K562 (cell line): ENCODE measurements around the gene NFKBIB. TPM values are rescaled to one million over a fixed set of nuclear protein-coding genes. Genes with fewer than 3 reads are reported as not detected.

Experiments used
- ATAC-seq: fragments of 200-7000 bp; cut with Tn5 transposase; 3 replicates; pipeline ENCODE4 v1.9.1; 2020; ENCODE audit warnings: moderate library complexity
- BruUV-seq: library from RNA; stranded (reverse); fragments of 400-500 nt; replicated peaks from 2 replicates; lab custom pipeline; 2021; lab: Mats Ljungman, UMichigan
- CTCF ChIA-PET: fragments of 300-600 bp; formaldehyde crosslinking; extraction: SDS; loops from one replicate; lab custom pipeline; 2021; ENCODE audit warnings: low intra/inter-chr PET ratio; lab: Yijun Ruan, JAX
- POLR2A ChIA-PET: fragments of 300-600, 350-650 bp; sonication (Branson Sonifier 250); formaldehyde crosslinking; extraction: SDS; loops from one replicate; lab custom pipeline; 2021; ENCODE audit warnings: antibody characterized with exemption, inconsistent platforms; lab: Yijun Ruan, JAX
- DNase-seq, 4 experiments: peaks; one replicate each; pipeline versions ENCODE4 v3.0.0 to v3.0.0-alpha.2; 2011 to 2018; ENCODE audit warnings: low spot score in 3 of 4, mixed read lengths in 3 of 4; ENCODE audit errors: extremely low read depth in 1 of 4
- FAIRE-seq: peaks from 2 replicates; lab custom pipeline; 2011; peaks lifted over from hg19 to GRCh38; lab: Jason Lieb, UNC
- H2AFZ ChIP-seq: 2 replicates; pipeline ENCODE4 v1.6.0; 2011; ENCODE audit warnings: low read depth, low read length, control low read depth, inconsistent platforms
- H3K27ac ChIP-seq: fragments of 200-600 bp; 3 replicates; pipeline ENCODE4 v1.8.0; 2011; ENCODE audit warnings: low read depth, mild to moderate bottlenecking, control low read depth, inconsistent platforms, low read length, moderate library complexity, mixed read lengths; ENCODE audit errors: extremely low read depth
- H3K27me3 ChIP-seq, 2 experiments: fragments of 300-600 bp in 1 of 2; 2 replicates in 1 of 2; 3 replicates in 1 of 2; pipeline versions ENCODE4 v1.6.0 to v1.8.0; 2011; ENCODE audit warnings: inconsistent platforms in 2 of 2, low read length in 2 of 2, mild to moderate bottlenecking in 1 of 2, mixed read lengths in 1 of 2, moderate library complexity in 1 of 2; ENCODE audit not compliant: control insufficient read depth in 2 of 2, insufficient read depth in 2 of 2
- H3K36me3 ChIP-seq: fragments of 300-600 bp; 3 replicates; pipeline ENCODE4 v1.8.0; 2011; ENCODE audit warnings: mild to moderate bottlenecking, low read length, inconsistent platforms; ENCODE audit not compliant: control insufficient read depth, insufficient read depth
- H3K4me1 ChIP-seq, 2 experiments: fragments of 200-600 bp in 1 of 2; replicated peaks in 1 of 2; 2 replicates in 1 of 2; 3 replicates in 1 of 2; pipeline versions ENCODE4 v1.5.1 to v1.8.0; 2011; ENCODE audit warnings: inconsistent platforms in 2 of 2, low read length in 2 of 2, mild to moderate bottlenecking in 1 of 2, mixed read lengths in 1 of 2, moderate library complexity in 1 of 2; ENCODE audit not compliant: control insufficient read depth in 2 of 2, insufficient read depth in 2 of 2
- H3K4me2 ChIP-seq: 2 replicates; pipeline ENCODE4 v1.6.1; 2011; ENCODE audit warnings: low read length, control low read depth, inconsistent platforms, mixed read lengths; ENCODE audit not compliant: insufficient read depth
- H3K4me3 ChIP-seq: fragments of 200-600 bp; sonication (generic), shearing (Covaris generic); 2 replicates; pipeline ENCODE4 v1.5.1; 2016; ENCODE audit warnings: control low read depth, inconsistent platforms
- H3K79me2 ChIP-seq: fragments of 200-600 bp; 3 replicates; pipeline ENCODE4 v1.8.0; 2011; ENCODE audit warnings: low read length, inconsistent platforms; ENCODE audit not compliant: control insufficient read depth, insufficient read depth
- H3K9ac ChIP-seq, 2 experiments: 2 replicates each; pipeline versions ENCODE4 v1.6.0 to v1.6.1; 2011; ENCODE audit warnings: low read depth in 2 of 2, low read length in 2 of 2, control low read depth in 1 of 2, inconsistent platforms in 1 of 2, mild to moderate bottlenecking in 1 of 2, mixed read lengths in 1 of 2; ENCODE audit not compliant: insufficient read depth in 1 of 2
- H3K9me1 ChIP-seq: one replicate; pipeline ENCODE4 v1.6.0; 2011; ENCODE audit warnings: inconsistent platforms, mild to moderate bottlenecking, low read length, moderate library complexity; ENCODE audit not compliant: control insufficient read depth, insufficient read depth
- H3K9me3 ChIP-seq: replicated peaks from 2 replicates; pipeline ENCODE4 v1.5.1; 2011; ENCODE audit warnings: low read depth, low read length, inconsistent platforms; ENCODE audit not compliant: control insufficient read depth, insufficient read depth
- H4K20me1 ChIP-seq: replicated peaks from 2 replicates; pipeline ENCODE4 v1.6.1; 2011; ENCODE audit warnings: low read length, inconsistent platforms, mixed read lengths; ENCODE audit not compliant: control insufficient read depth, insufficient read depth
- CBFB ChIP-seq: sonication (generic); formaldehyde crosslinking; IDR thresholded peaks from 2 replicates; pipeline ENCODE4 v1.4.0; 2020; ENCODE audit warnings: mild to moderate bottlenecking, missing genetic modification reagents
- DLX4 ChIP-seq: fragments of 250-450 bp; sonication (Bioruptor Pico); IDR thresholded peaks from 2 replicates; pipeline ENCODE4 v1.6.1; 2021; ENCODE audit warnings: mild to moderate bottlenecking
- ELK3 ChIP-seq: fragments of 450-650 bp; formaldehyde crosslinking; IDR thresholded peaks from 2 replicates; pipeline ENCODE4 v1.4.0; 2020; ENCODE audit warnings: mild to moderate bottlenecking
- FOXA1 ChIP-seq: fragments of 450-650 bp; IDR thresholded peaks from 2 replicates; pipeline ENCODE4 v1.6.1; 2016; ENCODE audit warnings: mild to moderate bottlenecking, borderline replicate concordance
- LARP7 ChIP-seq: fragments of 450-650 bp; IDR thresholded peaks from 2 replicates; pipeline ENCODE4 v1.6.1; 2016
- MYBL2 ChIP-seq, 2 experiments: fragments of 450-650 bp in 1 of 2; sonication (generic) in 1 of 2; formaldehyde crosslinking in 1 of 2; IDR thresholded peaks; 2 replicates each; pipeline versions ENCODE4 v1.6.1 to v1.8.1; 2017 to 2022; ENCODE audit warnings: borderline replicate concordance in 1 of 2, inconsistent platforms in 1 of 2, low read depth in 1 of 2, mild to moderate bottlenecking in 1 of 2, missing genetic modification reagents in 1 of 2, moderate library complexity in 1 of 2
- MYNN ChIP-seq, 2 experiments: sonication (generic); formaldehyde crosslinking in 1 of 2; IDR thresholded peaks; 2 replicates each; pipeline versions ENCODE4 v1.5.0 to v1.6.1; 2016 to 2020; ENCODE audit warnings: antibody characterized with exemption in 1 of 2, missing genetic modification reagents in 1 of 2
- NONO ChIP-seq, 2 experiments: fragments of 200-400 bp in 1 of 2; fragments of 450-650 bp in 1 of 2; formaldehyde crosslinking in 1 of 2; IDR thresholded peaks; 2 replicates each; pipeline ENCODE4 v1.6.1; 2017; ENCODE audit warnings: low read depth in 2 of 2, mild to moderate bottlenecking in 2 of 2, moderate library complexity in 2 of 2, low read length in 1 of 2
- NR4A1 ChIP-seq, 2 experiments: fragments of 250-450 bp in 1 of 2; fragments of 450-650 bp in 1 of 2; sonication (Bioruptor Pico) in 1 of 2; IDR thresholded peaks; 2 replicates each; pipeline versions ENCODE4 v1.4.0 to v1.6.1; 2016 to 2020; ENCODE audit warnings: mild to moderate bottlenecking in 2 of 2, missing compliant biosample characterization in 1 of 2, missing genetic modification characterization in 1 of 2, moderate library complexity in 1 of 2
- SMARCA5 ChIP-seq: fragments of 450-650 bp; IDR thresholded peaks from 2 replicates; pipeline ENCODE4 v1.6.1; 2016
- SMARCE1 ChIP-seq: fragments of 450-650 bp; IDR thresholded peaks from 2 replicates; pipeline ENCODE4 v1.7.1; 2016; ENCODE audit warnings: mild to moderate bottlenecking
- TCF7 ChIP-seq: sonication (generic); IDR thresholded peaks from 2 replicates; pipeline ENCODE4 v1.6.1; 2016; ENCODE audit warnings: antibody characterized with exemption, borderline replicate concordance
- ZBTB2 ChIP-seq: fragments of 450-650 bp; IDR thresholded peaks from 2 replicates; pipeline ENCODE4 v1.6.1; 2016; ENCODE audit warnings: antibody characterized with exemption
- ZC3H4 ChIP-seq: sonication (generic); formaldehyde crosslinking; IDR thresholded peaks from 2 replicates; pipeline ENCODE4 v1.9.0; 2021; ENCODE audit warnings: missing genetic modification reagents, borderline replicate concordance
- WGBS: fragments of 100-300 bp; shearing (Covaris generic); methylation state at CpG from one replicate; pipeline ENCODE4 v1.1.6; 2016; ENCODE audit warnings: low coverage, mixed read lengths; ENCODE audit not compliant: insufficient coverage; ENCODE audit errors: missing lambda C conversion rate; 5-methylcytosine and 5-hydroxymethylcytosine counted together
- in situ Hi-C: fragments of 300-500 bp; cut with MboI; formaldehyde crosslinking; loops from 4 replicates; pipeline ENCODE4 v1.15.0; 2018; ENCODE audit warnings: inconsistent platforms, mixed read lengths
- intact Hi-C: fragments of 100-400 bp; cut with micrococcal nuclease; formaldehyde crosslinking; loops from 2 replicates; pipeline ENCODE4 v1.14.2; 2022
- polyA plus RNA-seq, 8 experiments: library from polyadenylated mRNA; depleted of rRNA in 4 of 8; stranded (reverse) in 5 of 8; unstranded in 3 of 8; fragments of >200 nt; fragmentation: Nextera tagmentation in 2 of 8; fragmentation: Illumina TruSeq in 1 of 8; extraction: Ambion mirVana in 2 of 8; extraction: Trizol in 1 of 8; gene quantifications; 2 replicates each; pipeline versions ENCODE4 v1.2.1 to v1.2.3, GENCODE V29; 2011 to 2014; ENCODE audit warnings: inconsistent platforms in 1 of 8, missing spikeins in 1 of 8
- total RNA-seq, 7 experiments: library from RNA; depleted of rRNA in 6 of 7; stranded (reverse); fragments of >200 nt in 6 of 7; fragmentation: Illumina TruSeq in 2 of 7; extraction: Trizol in 2 of 7; gene quantifications; 2 replicates each; pipeline versions ENCODE4 v1.2.1 to v1.2.3, GENCODE V29; 2011 to 2021; ENCODE audit warnings: low replicate concordance in 1 of 7

The NFKBIB gene
- total and polyA plus RNA-seq, 9 of the 15 experiments (the other 6 are each of a cell fraction or from before 2014, with no cell fraction given) = 1.5 to 44.9 (median 10.4) TPM

- Histone ChIP-seq H3K27ac (no peak overlapping the region), H3K9me1 (no peaks in the 10 kb centered on the region), H3K27me3 (no peaks in the 10 kb centered on the region), H3K36me3 (no peaks in the 10 kb centered on the region), H4K20me1 (no peaks in the 10 kb centered on the region), H3K9me3 (no peaks in the 10 kb centered on the region), H3K4me1 (peaks cover 0 to 32% of the 10 kb centered on the region in 2 experiments; a peak in 3 of 5 replicates), H3K9ac (no peak overlapping the region), H3K4me3 (no peak overlapping the region), H3K79me2 (no peaks in the 10 kb centered on the region), H3K4me2 (no peak overlapping the region), H2AFZ (no peak overlapping the region)
- FAIRE-seq (no peak), DNase-seq (no peak), ATAC-seq (no peak)
- POLR2A ChIA-PET = interaction anchor here (0.5 to 1.1 kb wide), 2 partner anchors 9 to 22 kb away, joined by 3 read pairs; no protein-coding TSS in a partner anchor
- intact Hi-C loops = no loop called here
- BruUV-seq = no TSS peak
- in situ Hi-C loops = no loop called here
- TF ChIP-seq ELK3 (CRISPR knock-in tag) = no peak
- no peak for TF ChIP-seq CBFB (CRISPR knock-in tag)
- no peak for TF ChIP-seq LARP7
- no peak for TF ChIP-seq DLX4 (CRISPR knock-in tag)
- no peak for TF ChIP-seq MYBL2 (IDR thresholded peaks at IDR 0.05; ENCODE audit: low read depth)
- TF ChIP-seq MYBL2 (CRISPR knock-in tag; IDR thresholded peaks at IDR 0.05; ENCODE audit: borderline replicate concordance) = no peak
- TF ChIP-seq ZBTB2 = no peak
- no peak for TF ChIP-seq MYNN (IDR thresholded peaks at IDR 0.05)
- no peak for TF ChIP-seq MYNN (CRISPR knock-in tag; IDR thresholded peaks at IDR 0.05)
- no peak for TF ChIP-seq NONO (IDR thresholded peaks at IDR 0.05; ENCODE audit: low read depth in 2 of 2, low read length in 1 of 2)
- TF ChIP-seq TCF7 = no peak
- TF ChIP-seq SMARCE1 = no peak
- TF ChIP-seq ZC3H4 (CRISPR knock-in tag) = no peak
- TF ChIP-seq FOXA1 = no peak
- no peak for TF ChIP-seq SMARCA5
- TF ChIP-seq NR4A1 (CRISPR knock-in tag; IDR thresholded peaks at IDR 0.05) = no peak
- no peak for TF ChIP-seq NR4A1 (tag; IDR thresholded peaks at IDR 0.05)
- CTCF ChIA-PET = no interaction called here
- WGBS = 87% methylated on average over 28 of the region's 34 CpGs
Observed at GRCh38 chr19:38869160-38869835, 30.5 kb upstream of the NFKBIB start.
